ENCODE results near the gene TLE5.

TLE5 gene, protein sequence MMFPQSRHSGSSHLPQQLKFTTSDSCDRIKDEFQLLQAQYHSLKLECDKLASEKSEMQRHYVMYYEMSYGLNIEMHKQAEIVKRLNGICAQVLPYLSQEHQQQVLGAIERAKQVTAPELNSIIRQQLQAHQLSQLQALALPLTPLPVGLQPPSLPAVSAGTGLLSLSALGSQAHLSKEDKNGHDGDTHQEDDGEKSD

GRCh38 chr19:3062165-3063105, at the start of gene TLE5:
Gene TLE5 (minus strand): TSS chr19:3062495. CDS start chr19:3062200, 295 bp downstream.
- DNase-seq (ENCODE audit: low spot score): no peak

- no peak for DNase-seq (ENCODE audit: low spot score)
Measured at GRCh38 chr19:3111586-3112247, 49.4 kb upstream of the TLE5 start.

GRCh38 chr19:3110126-3110825, 48.0 kb upstream of the TLE5 start:
- DNase-seq (ENCODE audit: low spot score): no peak

- no peak for DNase-seq (ENCODE audit: low spot score)
Measured at GRCh38 chr19:3109491-3109890, 47.2 kb upstream of the TLE5 start.

- DNase-seq (ENCODE audit: low spot score): peak; percentile 73
Measured at GRCh38 chr19:3108775-3109174, 46.5 kb upstream of the TLE5 start.

- DNase-seq (ENCODE audit: low spot score): no peak
Measured at GRCh38 chr19:3107658-3108057, 45.4 kb upstream of the TLE5 start.

- no peak for DNase-seq (ENCODE audit: low spot score)
Measured at GRCh38 chr19:3106509-3107141, 44.3 kb upstream of the TLE5 start.

DNA sequence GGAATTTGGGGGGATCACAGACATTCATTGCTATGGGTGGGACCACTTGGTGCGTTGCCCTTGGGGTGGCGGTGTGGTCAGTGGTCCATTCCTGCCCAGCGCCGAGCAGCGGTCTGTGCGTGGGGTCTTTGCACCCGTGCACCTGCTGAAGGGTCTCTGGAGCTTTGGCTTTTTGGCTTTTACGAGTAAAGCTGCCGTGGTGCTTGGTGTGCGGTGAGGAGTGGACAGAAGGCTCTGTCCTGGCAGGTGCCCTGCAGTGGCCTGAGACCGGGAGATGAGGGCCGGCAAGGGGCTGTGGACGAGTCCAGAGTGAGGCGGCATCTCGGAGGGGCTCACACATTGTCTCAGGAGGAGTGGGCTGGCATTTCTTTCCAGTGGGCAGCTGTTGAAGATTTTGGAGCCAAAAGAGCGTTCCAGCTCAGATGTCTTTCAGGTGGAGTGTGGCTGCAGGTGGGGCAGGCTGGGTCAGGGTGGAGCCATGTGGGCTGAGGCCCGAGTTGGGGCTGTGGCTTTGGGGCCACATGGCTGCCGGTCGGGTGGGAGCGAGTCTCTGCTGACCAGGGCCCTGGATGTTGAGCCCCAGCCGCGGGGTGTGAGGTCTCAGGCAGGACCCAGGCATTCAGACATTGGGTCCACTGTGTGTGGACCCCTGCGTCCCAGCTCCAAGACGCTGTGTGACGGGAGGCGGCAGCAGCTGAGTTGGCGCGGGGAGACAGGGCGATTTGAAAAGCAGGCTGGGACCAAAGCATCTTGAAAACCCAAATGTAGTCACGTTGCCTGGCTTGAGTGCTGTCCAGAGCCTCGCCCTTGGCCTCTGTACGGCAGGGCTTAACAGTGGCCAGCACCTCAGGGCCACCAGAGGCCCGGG, 43.6 kb upstream of the TLE5 start:
- no peak for DNase-seq (ENCODE audit: low spot score)

DNA sequence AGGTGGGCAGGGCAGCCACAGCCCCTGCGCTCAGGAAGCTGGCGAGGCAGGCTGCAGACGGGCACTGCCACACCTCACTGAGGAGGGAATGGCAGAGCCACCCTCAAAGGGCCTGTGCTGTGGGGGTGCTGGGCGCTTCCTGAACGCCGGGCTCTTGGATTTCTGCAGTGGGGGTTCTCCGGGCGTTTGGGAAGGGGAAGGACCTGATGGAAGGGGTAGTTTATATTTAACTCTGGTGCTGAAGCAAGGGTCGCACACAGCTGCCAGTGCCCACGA, 42.4 kb upstream of the TLE5 start:
- no peak for DNase-seq (ENCODE audit: low spot score)

DNA sequence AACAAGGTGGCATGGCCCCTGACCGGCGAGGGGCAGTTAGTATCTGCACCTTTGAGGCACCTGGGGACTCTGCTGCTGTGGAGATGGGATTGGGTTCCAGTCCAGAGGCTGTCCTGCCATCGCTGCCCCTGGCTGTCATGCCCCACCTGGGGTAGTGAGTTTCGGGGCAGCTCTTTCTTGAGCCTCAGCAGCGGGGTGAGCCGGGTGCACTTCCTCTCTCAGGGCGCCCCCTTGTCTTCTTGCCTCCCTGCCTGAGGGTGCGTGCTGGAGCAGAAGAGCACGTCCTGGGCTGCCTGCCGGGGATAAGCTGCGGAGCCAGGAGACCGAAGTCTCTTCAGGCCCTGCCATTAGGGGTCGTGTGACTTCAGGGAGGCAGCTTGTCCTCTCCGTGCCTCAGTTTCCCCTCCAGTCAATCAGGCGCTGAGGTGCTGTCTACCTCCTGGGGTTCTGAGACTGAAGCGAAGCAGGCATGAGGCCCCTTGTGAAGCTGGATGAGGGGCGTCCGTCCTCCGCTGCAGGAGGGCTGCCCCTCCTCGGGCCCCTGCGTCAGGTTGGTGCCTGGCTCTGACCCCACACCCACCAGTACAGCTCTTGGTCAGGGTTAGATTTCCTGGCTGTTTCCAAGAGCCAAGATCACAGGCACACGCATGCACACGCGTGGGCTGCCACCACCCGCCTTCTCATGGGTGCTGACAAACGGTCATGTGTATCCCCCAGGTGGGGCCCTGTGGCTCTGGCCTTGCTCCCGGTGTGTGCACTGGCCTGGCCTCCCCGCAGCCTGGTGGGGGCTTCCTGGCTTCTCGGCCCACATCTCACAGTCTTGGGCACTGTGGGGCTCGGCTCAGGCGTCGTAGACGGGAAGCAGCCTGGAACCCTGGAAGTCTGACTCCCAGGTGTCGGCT, 40.2 kb upstream of the TLE5 start:
- no peak for DNase-seq (ENCODE audit: low spot score)

DNA sequence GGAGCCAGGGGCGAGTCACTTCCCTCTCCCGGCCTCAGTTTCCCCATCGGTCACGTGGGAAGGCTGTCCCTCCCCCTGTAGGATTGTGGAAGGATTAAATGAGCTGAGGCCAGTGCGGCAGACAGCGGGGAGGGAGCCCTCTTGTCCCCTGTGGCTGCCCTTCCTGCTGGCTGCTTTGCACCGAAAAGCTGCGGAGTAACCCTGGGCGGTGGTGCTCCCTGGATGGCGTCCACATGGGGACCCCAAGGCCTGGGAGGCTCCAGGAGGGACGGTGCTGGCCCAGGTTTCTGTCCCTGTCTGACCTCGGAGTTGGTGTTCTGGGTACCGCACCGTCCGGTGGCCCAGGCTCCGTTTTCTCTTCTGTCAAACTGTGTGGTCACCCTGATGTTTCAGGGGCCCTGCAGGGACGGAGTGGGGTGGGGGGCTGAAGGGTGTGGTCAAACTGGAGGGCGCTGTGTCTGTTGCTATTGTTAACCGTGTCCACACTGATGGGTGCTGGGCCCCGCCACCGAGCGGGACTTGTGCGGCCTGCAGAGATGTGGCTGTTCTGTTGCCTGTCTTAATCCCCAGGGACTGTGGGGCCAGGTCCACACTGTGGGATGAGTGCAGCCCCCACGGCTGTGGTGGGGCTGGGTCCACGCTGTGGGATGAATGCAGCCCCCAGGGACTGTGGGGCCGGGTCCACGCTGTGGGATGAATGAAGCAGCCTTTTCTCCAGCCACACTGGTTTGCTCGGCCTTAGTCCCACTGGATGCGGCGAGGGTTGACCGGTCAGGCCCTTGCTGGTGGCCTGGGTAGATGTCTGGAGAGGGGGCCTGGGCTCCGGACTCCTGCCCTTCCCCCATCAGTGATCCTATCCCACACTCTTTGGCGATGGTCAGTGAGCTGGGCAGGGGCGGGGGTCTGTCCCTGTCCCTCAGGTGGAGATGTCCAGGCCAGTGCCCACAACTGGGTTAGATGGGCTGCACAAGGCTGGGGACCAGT, 38.7 kb upstream of the TLE5 start:
- no peak for DNase-seq (ENCODE audit: low spot score)

GRCh38 chr19:3100331-3100730, 38.0 kb upstream of the TLE5 start:
- DNase-seq (ENCODE audit: low spot score): no peak

DNA sequence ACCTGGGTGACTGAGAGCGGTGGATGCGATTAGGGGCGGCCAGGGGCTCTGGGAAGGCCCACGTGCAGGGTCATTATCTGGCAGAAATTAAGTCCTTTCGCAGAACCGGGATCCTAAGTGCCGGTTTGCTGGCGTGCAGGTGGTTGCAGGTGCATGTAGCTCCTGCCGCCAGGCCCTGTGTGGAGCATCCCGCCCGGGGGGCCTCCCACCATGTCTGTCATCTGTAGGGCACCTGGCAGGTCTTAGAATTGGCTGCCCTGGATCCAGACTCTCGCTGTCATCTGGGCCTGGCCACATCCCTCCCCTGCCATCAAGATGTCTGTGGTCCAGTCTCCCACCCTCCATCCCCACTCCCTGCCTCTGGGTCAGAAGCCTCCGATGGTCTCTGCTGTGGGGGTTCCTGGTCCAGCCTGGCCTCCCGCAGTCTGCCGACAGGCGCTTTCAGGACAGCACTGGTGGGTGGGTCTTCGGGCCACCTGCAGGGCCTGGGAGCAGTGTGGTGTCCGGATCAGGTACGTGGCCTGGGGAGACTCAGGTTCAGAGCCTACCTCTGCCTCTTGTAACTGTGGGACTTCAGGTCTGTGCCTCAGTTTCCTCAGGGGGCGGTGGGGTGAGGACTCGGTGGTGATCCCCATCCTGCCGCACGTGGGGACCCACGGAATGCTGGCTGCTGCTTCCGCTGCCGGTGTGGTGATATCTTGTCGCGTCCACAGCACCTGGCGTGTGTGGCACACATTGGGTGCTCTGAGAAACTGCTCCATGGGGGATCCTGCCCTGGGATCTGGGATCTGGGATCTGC, 37.3 kb upstream of the TLE5 start:
- no peak for DNase-seq (ENCODE audit: low spot score)

DNA sequence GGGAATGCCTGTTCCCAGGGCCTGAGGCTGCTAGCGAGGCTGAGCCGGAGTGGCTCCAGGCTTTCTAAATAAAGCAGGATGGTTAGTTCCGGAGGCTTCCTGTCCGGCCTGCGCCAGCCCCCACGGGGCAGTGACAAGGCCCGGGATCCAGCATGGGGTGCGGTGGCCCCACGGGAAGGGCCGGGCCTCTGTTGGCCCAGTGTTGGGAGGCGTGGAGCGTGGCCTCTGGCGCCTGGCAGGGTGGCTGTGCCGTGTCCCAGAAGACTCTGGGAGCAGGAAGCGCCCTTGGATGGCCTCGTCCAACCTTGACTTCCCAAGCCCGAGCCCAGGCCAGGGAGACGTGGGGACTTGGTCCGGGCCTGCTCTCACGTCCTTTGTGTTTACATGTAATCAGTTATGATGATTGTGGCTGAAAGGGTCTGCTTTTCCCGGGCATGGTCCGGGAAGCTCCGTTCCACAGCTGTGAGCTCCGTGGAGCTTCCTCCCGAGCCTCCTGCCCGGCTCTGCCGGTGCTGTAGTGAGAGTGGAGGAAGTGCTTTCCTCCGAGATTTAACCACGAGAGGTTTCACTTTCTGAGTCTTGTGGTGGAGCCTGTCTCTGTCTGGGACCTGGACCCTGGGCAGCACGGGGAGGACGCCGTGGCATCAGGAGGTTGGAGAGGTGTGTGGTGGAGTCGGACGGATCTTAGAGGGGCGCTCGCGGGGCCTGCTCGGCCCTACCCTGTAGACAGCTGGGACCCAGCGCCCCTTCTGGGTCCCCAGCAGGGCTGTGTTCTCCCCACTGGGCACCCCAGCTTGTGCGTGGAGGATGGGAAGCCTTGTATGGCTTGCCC, 36.4 kb upstream of the TLE5 start:
- no peak for DNase-seq (ENCODE audit: low spot score)

DNA sequence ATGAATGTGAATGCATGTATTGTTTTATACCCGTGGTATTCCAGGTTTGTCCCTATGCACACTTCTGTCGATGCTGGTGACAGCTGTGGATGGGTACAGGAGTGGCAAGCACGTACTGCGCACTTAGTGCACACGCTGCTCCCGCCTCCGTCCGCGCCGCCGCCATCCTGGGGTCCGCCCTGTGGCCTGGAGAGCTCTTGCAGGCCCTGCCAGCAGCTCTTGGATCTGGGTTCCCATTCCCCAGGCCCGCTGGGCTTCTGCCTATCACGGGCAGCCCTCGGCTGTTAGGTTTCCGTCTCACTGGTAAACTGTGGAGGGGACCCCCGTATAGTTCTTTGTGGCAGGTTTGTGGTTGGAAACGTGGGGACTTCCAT, 35.8 kb upstream of the TLE5 start:
- no peak for DNase-seq (ENCODE audit: low spot score)

DNA sequence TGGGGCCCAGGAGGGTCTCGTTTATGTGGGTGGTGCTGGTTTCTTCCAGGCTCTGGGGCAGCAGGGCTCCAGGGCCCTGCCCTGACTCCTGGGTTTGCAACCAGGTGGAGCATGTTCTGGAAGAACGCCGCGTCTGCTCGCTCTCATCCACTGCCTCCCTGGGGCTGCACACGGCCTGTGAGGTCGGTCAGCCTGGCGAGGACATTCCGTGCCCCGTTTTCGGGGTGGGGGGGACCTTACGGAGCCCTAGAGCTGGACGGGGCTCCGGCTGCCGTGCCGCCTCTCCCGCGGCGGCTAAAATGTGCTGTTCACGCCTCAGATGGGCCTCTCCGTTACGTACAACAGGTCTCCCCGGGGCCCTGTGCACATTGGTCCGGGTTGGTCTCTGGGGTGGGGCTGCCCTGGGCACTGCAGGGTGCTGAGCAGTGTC, 35.2 kb upstream of the TLE5 start:
- DNase-seq (ENCODE audit: low spot score): no peak

- peak; percentile 46 for DNase-seq (ENCODE audit: low spot score)
Measured at GRCh38 chr19:3096902-3097326, 34.6 kb upstream of the TLE5 start.
